ENCODE measurements around the gene ELFN2. TPM values are rescaled to one million over a fixed set of nuclear protein-coding genes. Genes with fewer than 3 reads are reported as not detected.

Gene ELFN2
- total and polyA plus RNA-seq, 4 donors, result 0.07 to 0.19 (median 0.08) TPM; not detected in 1

GRCh38 chr22:37404091-37404490, 23.2 kb downstream of the ELFN2 start:
- Histone ChIP-seq H3K27ac (ENCODE audit: low read depth in 1 of 2, low read length in 2 of 2) (no peak overlapping the region), H3K4me3 (ENCODE audit: low read depth in 1 of 3, low read length in 3 of 3) (no peak overlapping the region), H3K36me3 (ENCODE audit: control insufficient read depth in 4 of 4, insufficient read depth in 3 of 4, low read depth in 1 of 4, low read length in 3 of 4) (no peaks in the 10 kb centered on the region), H3K9ac (ENCODE audit: low read depth in 1 of 2, low read length in 2 of 2) (no peak overlapping the region), H3K4me1 (ENCODE audit: control insufficient read depth in 4 of 4, insufficient read depth in 4 of 4, low read length in 3 of 4) (peaks cover 14 to 25% (median 19%) of the 10 kb centered on the region in 4 donors), H3K27me3 (ENCODE audit: control insufficient read depth in 4 of 4, insufficient read depth in 4 of 4, low read length in 3 of 4) (no peaks in the 10 kb centered on the region), H3K9me3 (ENCODE audit: control insufficient read depth in 4 of 4, low read length in 3 of 4) (no peaks in the 10 kb centered on the region)
- DNase-seq (ENCODE audit: low spot score), result no peak
- WGBS, result 90% methylated on average over 11 of the region's 11 CpGs
- TF ChIP-seq FOXA1 (IDR thresholded peaks at IDR 0.05) (no peak), RXRA (IDR thresholded peaks at IDR 0.05) (no peak), HNF4G (IDR thresholded peaks at IDR 0.05) (no peak), HNF4A (conservative IDR thresholded peaks at IDR 0.05) (no peak), YY1 (IDR thresholded peaks at IDR 0.05) (no peak), ZBTB33 (IDR thresholded peaks at IDR 0.05) (no peak), GABPA (IDR thresholded peaks at IDR 0.05 in 1 of 2, conservative IDR thresholded peaks at IDR 0.05 in 1 of 2) (no peak), RAD21 (IDR thresholded peaks at IDR 0.05) (no peak), SP1 (IDR thresholded peaks at IDR 0.05) (no peak), CTCF (IDR thresholded peaks at IDR 0.05; ENCODE audit: low read depth, low read length, missing input control) (no peak), NR2F2 (IDR thresholded peaks at IDR 0.05) (no peak), MAX (IDR thresholded peaks at IDR 0.05) (no peak), TAF1 (conservative IDR thresholded peaks at IDR 0.05) (no peak)
- TF ChIP-seq, protein P1, sequence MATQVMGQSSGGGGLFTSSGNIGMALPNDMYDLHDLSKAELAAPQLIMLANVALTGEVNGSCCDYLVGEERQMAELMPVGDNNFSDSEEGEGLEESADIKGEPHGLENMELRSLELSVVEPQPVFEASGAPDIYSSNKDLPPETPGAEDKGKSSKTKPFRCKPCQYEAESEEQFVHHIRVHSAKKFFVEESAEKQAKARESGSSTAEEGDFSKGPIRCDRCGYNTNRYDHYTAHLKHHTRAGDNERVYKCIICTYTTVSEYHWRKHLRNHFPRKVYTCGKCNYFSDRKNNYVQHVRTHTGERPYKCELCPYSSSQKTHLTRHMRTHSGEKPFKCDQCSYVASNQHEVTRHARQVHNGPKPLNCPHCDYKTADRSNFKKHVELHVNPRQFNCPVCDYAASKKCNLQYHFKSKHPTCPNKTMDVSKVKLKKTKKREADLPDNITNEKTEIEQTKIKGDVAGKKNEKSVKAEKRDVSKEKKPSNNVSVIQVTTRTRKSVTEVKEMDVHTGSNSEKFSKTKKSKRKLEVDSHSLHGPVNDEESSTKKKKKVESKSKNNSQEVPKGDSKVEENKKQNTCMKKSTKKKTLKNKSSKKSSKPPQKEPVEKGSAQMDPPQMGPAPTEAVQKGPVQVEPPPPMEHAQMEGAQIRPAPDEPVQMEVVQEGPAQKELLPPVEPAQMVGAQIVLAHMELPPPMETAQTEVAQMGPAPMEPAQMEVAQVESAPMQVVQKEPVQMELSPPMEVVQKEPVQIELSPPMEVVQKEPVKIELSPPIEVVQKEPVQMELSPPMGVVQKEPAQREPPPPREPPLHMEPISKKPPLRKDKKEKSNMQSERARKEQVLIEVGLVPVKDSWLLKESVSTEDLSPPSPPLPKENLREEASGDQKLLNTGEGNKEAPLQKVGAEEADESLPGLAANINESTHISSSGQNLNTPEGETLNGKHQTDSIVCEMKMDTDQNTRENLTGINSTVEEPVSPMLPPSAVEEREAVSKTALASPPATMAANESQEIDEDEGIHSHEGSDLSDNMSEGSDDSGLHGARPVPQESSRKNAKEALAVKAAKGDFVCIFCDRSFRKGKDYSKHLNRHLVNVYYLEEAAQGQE (IDR thresholded peaks at IDR 0.05), result no peak

DNA sequence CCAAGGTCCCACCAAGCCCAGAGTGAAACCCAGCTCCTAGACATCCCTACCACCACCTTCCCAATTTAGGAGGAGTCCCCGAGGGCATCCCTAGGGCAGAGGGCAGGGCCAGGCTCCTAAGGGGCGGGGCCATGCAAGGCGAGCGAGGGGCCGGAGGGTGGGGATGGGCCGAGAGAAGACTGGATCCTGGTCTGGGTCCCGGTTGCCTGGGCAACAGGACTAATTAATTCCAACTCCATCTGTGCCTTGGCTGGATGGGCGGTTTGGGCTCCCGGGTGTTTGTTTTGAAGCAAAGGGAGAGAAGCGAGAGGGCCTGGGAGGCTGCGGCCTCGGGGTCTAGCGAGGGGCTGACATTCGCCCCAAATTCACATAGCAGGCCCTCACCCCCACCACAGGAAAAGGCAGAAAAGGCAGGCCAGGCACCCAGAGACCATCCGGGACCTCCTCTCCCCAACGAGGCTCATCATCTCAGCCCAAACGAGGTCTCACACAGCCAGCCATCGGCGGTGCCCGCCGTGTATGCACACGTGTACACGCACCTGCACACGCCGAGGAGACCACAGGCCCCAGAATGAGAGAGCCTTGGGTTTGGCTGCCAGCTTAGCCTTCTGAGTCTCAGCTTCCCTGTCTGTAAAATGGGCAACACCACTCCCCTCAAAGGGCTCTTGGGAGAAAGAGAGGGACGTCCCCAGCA, 23.9 kb downstream of the ELFN2 start:
- WGBS, result 70% methylated on average over 26 of the region's 26 CpGs
- Histone ChIP-seq H3K9ac (ENCODE audit: low read depth in 1 of 2, low read length in 2 of 2) (no peak overlapping the region), H3K4me3 (ENCODE audit: low read depth in 1 of 3, low read length in 3 of 3) (no peak overlapping the region), H3K9me3 (ENCODE audit: control insufficient read depth in 4 of 4, low read length in 3 of 4) (no peaks in the 10 kb centered on the region), H3K27ac (ENCODE audit: low read depth in 1 of 2, low read length in 2 of 2) (no peak overlapping the region), H3K4me1 (ENCODE audit: control insufficient read depth in 4 of 4, insufficient read depth in 4 of 4, low read length in 3 of 4) (peaks cover 14 to 25% (median 19%) of the 10 kb centered on the region in 4 donors), H3K27me3 (ENCODE audit: control insufficient read depth in 4 of 4, insufficient read depth in 4 of 4, low read length in 3 of 4) (no peaks in the 10 kb centered on the region), H3K36me3 (ENCODE audit: control insufficient read depth in 4 of 4, insufficient read depth in 3 of 4, low read depth in 1 of 4, low read length in 3 of 4) (no peaks in the 10 kb centered on the region)
- no peak for DNase-seq (ENCODE audit: low spot score)
- TF ChIP-seq SP1 (IDR thresholded peaks at IDR 0.05) (no peak), FOXA1 (IDR thresholded peaks at IDR 0.05) (no peak), RAD21 (IDR thresholded peaks at IDR 0.05) (no peak), GABPA (IDR thresholded peaks at IDR 0.05 in 1 of 2, conservative IDR thresholded peaks at IDR 0.05 in 1 of 2) (no peak), FOXA2 (IDR thresholded peaks at IDR 0.05) (no peak), MAX (IDR thresholded peaks at IDR 0.05) (no peak)
- TF ChIP-seq, protein P2, sequence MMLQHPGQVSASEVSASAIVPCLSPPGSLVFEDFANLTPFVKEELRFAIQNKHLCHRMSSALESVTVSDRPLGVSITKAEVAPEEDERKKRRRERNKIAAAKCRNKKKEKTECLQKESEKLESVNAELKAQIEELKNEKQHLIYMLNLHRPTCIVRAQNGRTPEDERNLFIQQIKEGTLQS (IDR thresholded peaks at IDR 0.05), result no peak

Measured in liver (tissue), 9 donors.